ENCODE measurements around the gene EXOC3L1. TPM values are rescaled to one million over a fixed set of nuclear protein-coding genes. Genes with fewer than 3 reads are reported as not detected.

Gene EXOC3L1
- total and polyA plus RNA-seq, 2 of the 13 experiments (the other 11 are each of a cell fraction or from before 2014, with no cell fraction given) = 0.12 TPM; not detected in 1

DNA sequence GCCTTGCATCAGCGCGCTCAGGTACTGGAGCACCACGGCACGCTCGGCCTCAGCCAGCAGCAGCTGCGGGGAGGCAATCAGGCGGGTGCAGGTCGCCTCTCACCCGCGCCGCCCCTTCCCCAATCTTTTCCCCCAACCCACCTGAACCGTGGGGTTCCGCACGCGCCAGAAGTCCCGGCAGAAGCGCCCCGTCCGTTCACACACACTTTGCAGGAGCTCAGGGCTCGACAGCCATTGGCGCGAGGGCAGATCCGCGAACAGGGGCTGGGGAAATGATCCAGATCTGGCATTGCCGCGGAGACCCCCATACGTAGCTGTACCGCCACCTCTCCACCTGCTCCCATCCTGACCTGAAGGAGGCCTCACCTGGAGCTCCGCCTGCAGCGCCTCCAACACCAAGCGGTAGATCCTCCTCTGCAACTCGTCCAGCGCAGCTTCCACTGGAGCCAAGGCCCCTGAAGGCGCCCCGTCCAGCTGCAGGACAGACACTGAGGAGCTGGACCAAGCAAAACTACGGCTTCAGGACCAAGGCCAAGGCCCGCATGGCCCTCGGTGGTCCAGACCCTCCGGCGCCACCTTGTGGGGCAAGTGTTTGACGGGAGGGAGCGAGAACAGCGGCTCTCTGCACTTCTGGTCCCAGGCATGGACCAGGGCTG is 4.8 kb downstream of the EXOC3L1 start (continued):
- TF ChIP-seq RXRB (CRISPR knock-in tag; IDR thresholded peaks at IDR 0.05; ENCODE audit: borderline replicate concordance) (peak; percentile 84; the same call in 1 of the 2 replicates), SNAI1 (CRISPR knock-in tag; IDR thresholded peaks at IDR 0.05; ENCODE audit: borderline replicate concordance) (peak; percentile 81; the same call in 1 of the 2 replicates), PITX1 (CRISPR knock-in tag; IDR thresholded peaks at IDR 0.05) (peak; percentile 85; the same call in 1 of the 2 replicates), ZBTB21 (CRISPR knock-in tag; IDR thresholded peaks at IDR 0.05) (0 out of 2 replicates have a peak, but pooled peaks have one; percentile 41), HOXA9 (CRISPR knock-in tag; IDR thresholded peaks at IDR 0.05; ENCODE audit: borderline replicate concordance) (peak; percentile 84), ZNF329 (CRISPR knock-in tag; IDR thresholded peaks at IDR 0.05; ENCODE audit: low read depth) (peak; percentile 89), ZNF282 (IDR thresholded peaks at IDR 0.05; ENCODE audit: partially characterized antibody) (no peak), PHF8 (CRISPR knock-in tag; IDR thresholded peaks at IDR 0.05) (peak; percentile 64), ZNF224 (CRISPR knock-in tag; IDR thresholded peaks at IDR 0.05) (no peak), ARNT (IDR thresholded peaks at IDR 0.05) (no peak), ZNF720 (CRISPR knock-in tag; IDR thresholded peaks at IDR 0.05) (peak; percentile 68; the same call in 1 of the 2 replicates), MED13 (CRISPR knock-in tag; IDR thresholded peaks at IDR 0.05) (peak; percentile 84), PCBP1 (IDR thresholded peaks at IDR 0.05; ENCODE audit: borderline replicate concordance, low read depth, low read length) (no peak), ZNF766 (CRISPR knock-in tag; IDR thresholded peaks at IDR 0.05; ENCODE audit: borderline replicate concordance) (peak; percentile 90; the same call in 1 of the 2 replicates), ZSCAN22 (CRISPR knock-in tag; IDR thresholded peaks at IDR 0.05) (no peak), ZFP36L2 (CRISPR knock-in tag; IDR thresholded peaks at IDR 0.05) (peak; percentile 96), ZNF136 (CRISPR knock-in tag; IDR thresholded peaks at IDR 0.05; ENCODE audit: low read depth) (peak; percentile 96; the same call in 1 of the 2 replicates), ZNF563 (CRISPR knock-in tag; IDR thresholded peaks at IDR 0.05) (peak; percentile 70; the same call in 1 of the 2 replicates), PCBP2 (optimal IDR thresholded peaks at IDR 0.05; ENCODE audit: low read depth, low read length, poor library complexity, severe bottlenecking) (no peak)
- TF ChIP-seq, protein P1, sequence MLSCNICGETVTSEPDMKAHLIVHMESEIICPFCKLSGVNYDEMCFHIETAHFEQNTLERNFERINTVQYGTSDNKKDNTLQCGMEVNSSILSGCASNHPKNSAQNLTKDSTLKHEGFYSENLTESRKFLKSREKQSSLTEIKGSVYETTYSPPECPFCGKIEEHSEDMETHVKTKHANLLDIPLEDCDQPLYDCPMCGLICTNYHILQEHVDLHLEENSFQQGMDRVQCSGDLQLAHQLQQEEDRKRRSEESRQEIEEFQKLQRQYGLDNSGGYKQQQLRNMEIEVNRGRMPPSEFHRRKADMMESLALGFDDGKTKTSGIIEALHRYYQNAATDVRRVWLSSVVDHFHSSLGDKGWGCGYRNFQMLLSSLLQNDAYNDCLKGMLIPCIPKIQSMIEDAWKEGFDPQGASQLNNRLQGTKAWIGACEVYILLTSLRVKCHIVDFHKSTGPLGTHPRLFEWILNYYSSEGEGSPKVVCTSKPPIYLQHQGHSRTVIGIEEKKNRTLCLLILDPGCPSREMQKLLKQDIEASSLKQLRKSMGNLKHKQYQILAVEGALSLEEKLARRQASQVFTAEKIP (CRISPR knock-in tag; IDR thresholded peaks at IDR 0.05; ENCODE audit: borderline replicate concordance) = no peak
- TF ChIP-seq, protein P2, sequence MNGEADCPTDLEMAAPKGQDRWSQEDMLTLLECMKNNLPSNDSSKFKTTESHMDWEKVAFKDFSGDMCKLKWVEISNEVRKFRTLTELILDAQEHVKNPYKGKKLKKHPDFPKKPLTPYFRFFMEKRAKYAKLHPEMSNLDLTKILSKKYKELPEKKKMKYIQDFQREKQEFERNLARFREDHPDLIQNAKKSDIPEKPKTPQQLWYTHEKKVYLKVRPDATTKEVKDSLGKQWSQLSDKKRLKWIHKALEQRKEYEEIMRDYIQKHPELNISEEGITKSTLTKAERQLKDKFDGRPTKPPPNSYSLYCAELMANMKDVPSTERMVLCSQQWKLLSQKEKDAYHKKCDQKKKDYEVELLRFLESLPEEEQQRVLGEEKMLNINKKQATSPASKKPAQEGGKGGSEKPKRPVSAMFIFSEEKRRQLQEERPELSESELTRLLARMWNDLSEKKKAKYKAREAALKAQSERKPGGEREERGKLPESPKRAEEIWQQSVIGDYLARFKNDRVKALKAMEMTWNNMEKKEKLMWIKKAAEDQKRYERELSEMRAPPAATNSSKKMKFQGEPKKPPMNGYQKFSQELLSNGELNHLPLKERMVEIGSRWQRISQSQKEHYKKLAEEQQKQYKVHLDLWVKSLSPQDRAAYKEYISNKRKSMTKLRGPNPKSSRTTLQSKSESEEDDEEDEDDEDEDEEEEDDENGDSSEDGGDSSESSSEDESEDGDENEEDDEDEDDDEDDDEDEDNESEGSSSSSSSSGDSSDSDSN (CRISPR knock-in tag; IDR thresholded peaks at IDR 0.05) = peak; percentile 76
- TF ChIP-seq, protein P3, sequence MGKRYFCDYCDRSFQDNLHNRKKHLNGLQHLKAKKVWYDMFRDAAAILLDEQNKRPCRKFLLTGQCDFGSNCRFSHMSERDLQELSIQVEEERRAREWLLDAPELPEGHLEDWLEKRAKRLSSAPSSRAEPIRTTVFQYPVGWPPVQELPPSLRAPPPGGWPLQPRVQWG (CRISPR knock-in tag; IDR thresholded peaks at IDR 0.05; ENCODE audit: borderline replicate concordance, low read depth) = no peak
- TF ChIP-seq, protein P4, sequence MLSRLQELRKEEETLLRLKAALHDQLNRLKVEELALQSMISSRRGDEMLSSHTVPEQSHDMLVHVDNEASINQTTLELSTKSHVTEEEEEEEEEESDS (CRISPR knock-in tag; IDR thresholded peaks at IDR 0.05; ENCODE audit: borderline replicate concordance) = no peak
- TF ChIP-seq, protein P5, sequence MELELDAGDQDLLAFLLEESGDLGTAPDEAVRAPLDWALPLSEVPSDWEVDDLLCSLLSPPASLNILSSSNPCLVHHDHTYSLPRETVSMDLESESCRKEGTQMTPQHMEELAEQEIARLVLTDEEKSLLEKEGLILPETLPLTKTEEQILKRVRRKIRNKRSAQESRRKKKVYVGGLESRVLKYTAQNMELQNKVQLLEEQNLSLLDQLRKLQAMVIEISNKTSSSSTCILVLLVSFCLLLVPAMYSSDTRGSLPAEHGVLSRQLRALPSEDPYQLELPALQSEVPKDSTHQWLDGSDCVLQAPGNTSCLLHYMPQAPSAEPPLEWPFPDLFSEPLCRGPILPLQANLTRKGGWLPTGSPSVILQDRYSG (CRISPR knock-in tag; IDR thresholded peaks at IDR 0.05) = peak; percentile 79; the same call in 1 of the 2 replicates

All from HepG2 (cell line).